GM23248 (cell line): ENCODE measurements around the gene EXOSC2.

ENCODE experiments used
- EZH2 ChIP-seq: fragments of 200-600 bp; sonication (generic); IDR thresholded peaks from 2 replicates; pipeline ENCODE4 v1.6.1; 2018; ENCODE audit warnings: antibody characterized with exemption, mild to moderate bottlenecking; ENCODE audit not compliant: insufficient read depth, poor library complexity, severe bottlenecking
- EZH2phosphoT487 ChIP-seq: fragments of 200-600 bp; sonication (generic); IDR thresholded peaks from 2 replicates; pipeline ENCODE4 v1.6.1; 2018; ENCODE audit warnings: antibody characterized with exemption, moderate library complexity, mild to moderate bottlenecking, low read depth; ENCODE audit not compliant: insufficient read depth

GRCh38 chr9:130710822-130711352 is 17.3 kb downstream of the EXOSC2 start:
- TF ChIP-seq EZH2phosphoT487: no peak
- TF ChIP-seq EZH2: no peak
